ENCODE results near the gene GFPT1. TPM values are rescaled to one million over a fixed set of nuclear protein-coding genes. Genes with fewer than 3 reads are reported as not detected.

The GFPT1 gene
- total and polyA plus RNA-seq, 2 experiments from 2014 or later = 60.8 to 62.0 TPM

GRCh38 chr2:69381337-69381737, 5.7 kb downstream of the GFPT1 start (continued):
- no peak for TF ChIP-seq ZNF462 (CRISPR knock-in tag; IDR thresholded peaks at IDR 0.05)
- no peak for TF ChIP-seq POLR2AphosphoS5 (IDR thresholded peaks at IDR 0.05; ENCODE audit: low read depth)

GRCh38 chr2:69380072-69380917, 6.7 kb downstream of the GFPT1 start:
- Histone ChIP-seq H2AFZ (no peak overlapping the region), H3K27ac (ENCODE audit: low read depth) (no peak overlapping the region), H4K20me1 (replicated peaks; ENCODE audit: insufficient read depth) (peaks cover 18% of the 10 kb centered on the region), H3K27me3 (ENCODE audit: insufficient read depth) (no peaks in the 10 kb centered on the region), H3K79me2 (replicated peaks; ENCODE audit: insufficient read depth) (peaks cover 98% of the 10 kb centered on the region), H3K4me3 (no peak overlapping the region), H3K9me2 (ENCODE audit: insufficient read depth) (no peaks in the 10 kb centered on the region), H3K4me2 (no peak overlapping the region), H3K4me1 (ENCODE audit: insufficient read depth) (peaks cover 8% of the 10 kb centered on the region; the same call in 1 of the 2 replicates), H3K36me3 (ENCODE audit: insufficient read depth) (no peaks in the 10 kb centered on the region), H3F3A (replicated peaks; ENCODE audit: low read depth) (no peaks in the 10 kb centered on the region; the same call in 1 of the 2 replicates)
- H3K4me3 Mint-ChIP-seq = no peak overlapping the region
- H3K27ac Mint-ChIP-seq = no peak overlapping the region
- peaks cover 16% of the 10 kb centered on the region for H3K4me1 Mint-ChIP-seq
- DNase-seq (ENCODE audit: low spot score) = no peak
- H3K27me3 Mint-ChIP-seq (ENCODE audit: insufficient read depth, low read depth, poor library complexity) = no peaks in the 10 kb centered on the region
- no peak for ATAC-seq
- no peaks in the 10 kb centered on the region; the same call in 2 of the 3 replicates for H3K9me3 Mint-ChIP-seq
- H3K36me3 Mint-ChIP-seq (ENCODE audit: low read depth) = no peaks in the 10 kb centered on the region; the same call in 2 of the 3 replicates
- no peak for TF ChIP-seq ZNF114 (CRISPR knock-in tag; IDR thresholded peaks at IDR 0.05)
- TF ChIP-seq CREB1 (CRISPR knock-in tag; IDR thresholded peaks at IDR 0.05; ENCODE audit: low read depth) = no peak
- TF ChIP-seq NANOG (IDR thresholded peaks at IDR 0.05; ENCODE audit: borderline replicate concordance) = no peak
- TF ChIP-seq REST (IDR thresholded peaks at IDR 0.05; ENCODE audit: unreplicated experiment) = no peak
- TF ChIP-seq JUNB (IDR thresholded peaks at IDR 0.05; ENCODE audit: unreplicated experiment) = no peak
- TF ChIP-seq EZH2phosphoT487 (IDR thresholded peaks at IDR 0.05; ENCODE audit: unreplicated experiment) = no peak
- no peak for TF ChIP-seq EZH2 (IDR thresholded peaks at IDR 0.05; ENCODE audit: low read depth, unreplicated experiment)
- TF ChIP-seq STAT1 (IDR thresholded peaks at IDR 0.05; ENCODE audit: unreplicated experiment) = no peak

Measured in GM23338 (cell line).